ENCODE data around the gene COL5A3.

Gene COL5A3

DNA sequence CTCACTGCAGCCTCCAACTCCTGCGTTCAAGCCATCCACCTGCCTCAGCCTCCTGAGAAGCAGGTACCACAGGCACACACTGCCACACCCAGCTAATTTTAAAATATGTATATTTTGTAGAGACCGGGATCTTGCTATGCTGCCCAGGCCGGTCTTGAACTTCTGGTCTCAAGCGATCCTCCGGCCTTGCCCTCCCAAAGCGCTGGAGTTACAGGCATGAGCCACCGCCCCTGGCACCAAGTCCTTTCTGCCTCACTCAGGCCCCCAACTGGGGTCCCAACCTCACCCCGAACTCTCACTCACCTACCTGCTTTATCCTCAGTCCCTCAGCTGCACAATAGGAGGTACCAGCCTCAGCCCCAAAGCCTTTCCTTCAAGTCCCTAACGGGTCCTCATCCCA, 635 bp upstream of the COL5A3 start:
- no peak for DNase-seq (ENCODE audit: low read depth in 2 of 2)

- DNase-seq (ENCODE audit: low read depth in 2 of 2), result no peak
These were observed 535 bp downstream of the COL5A3 start for GRCh38 chr19:10009714-10010224.

DNA sequence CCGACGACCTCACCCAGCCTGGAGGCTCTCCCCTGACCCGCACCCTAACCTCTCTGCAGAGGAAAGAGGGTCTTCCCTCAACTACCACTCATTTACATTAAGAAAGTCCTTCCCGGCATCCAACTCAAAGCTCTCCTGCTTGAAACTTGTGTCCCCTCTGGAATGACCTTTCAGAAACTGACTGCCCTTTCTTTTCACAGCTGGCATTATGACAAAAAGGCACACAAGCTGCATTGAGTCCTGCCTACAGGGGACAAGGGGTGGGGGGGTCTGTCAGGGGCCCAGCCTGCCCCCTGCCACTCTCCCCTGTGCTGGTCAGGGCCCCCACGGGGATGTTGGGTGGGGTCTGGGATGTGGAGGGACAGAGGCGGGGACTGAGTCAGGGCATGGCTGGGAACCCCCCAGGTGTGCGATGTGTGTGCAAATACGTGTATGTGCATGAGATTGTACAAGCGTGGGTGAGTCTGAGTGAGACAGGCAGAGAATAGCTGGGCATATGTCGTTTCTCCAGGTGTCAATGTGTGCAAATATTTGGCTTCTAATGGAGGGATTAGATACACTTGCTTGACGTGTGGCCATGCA, 2.0 kb downstream of the COL5A3 start:
- no peak for DNase-seq (ENCODE audit: low read depth in 2 of 2)

GRCh38 chr19:10007371-10008183, 2.7 kb downstream of the COL5A3 start:
- no peak for DNase-seq (ENCODE audit: low read depth in 2 of 2)

DNA sequence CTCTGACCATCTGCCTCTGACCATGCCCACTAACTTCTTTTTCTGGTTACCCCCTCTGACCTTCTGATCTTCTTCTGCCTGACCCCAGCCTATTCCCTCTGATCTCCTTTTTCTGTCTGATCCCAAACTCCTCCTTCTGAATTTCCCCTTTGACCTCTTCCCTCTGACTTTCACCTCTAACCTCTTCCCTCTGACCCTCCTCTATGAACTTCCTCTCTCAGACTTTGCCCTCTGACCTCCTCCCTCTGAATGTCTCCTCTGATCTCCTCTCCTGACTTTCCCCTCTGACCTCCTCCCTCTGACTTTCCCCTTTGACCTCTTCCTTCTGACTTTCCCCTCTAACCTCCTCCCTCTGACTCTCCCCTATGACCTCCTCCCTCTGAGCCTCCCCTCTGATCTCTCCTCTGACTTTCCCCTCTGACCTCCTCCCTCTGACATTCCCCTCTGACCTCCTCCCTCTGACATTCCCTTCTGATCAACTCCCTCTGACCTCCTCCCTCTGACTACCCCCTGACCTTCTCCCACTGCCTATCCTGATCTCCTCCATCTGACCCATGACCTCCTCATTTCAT, 3.5 kb downstream of the COL5A3 start:
- no peak for DNase-seq (ENCODE audit: low read depth in 2 of 2)

GRCh38 chr19:10006335-10006708, 4.0 kb downstream of the COL5A3 start:
- DNase-seq (ENCODE audit: low read depth in 2 of 2), result no peak

DNA sequence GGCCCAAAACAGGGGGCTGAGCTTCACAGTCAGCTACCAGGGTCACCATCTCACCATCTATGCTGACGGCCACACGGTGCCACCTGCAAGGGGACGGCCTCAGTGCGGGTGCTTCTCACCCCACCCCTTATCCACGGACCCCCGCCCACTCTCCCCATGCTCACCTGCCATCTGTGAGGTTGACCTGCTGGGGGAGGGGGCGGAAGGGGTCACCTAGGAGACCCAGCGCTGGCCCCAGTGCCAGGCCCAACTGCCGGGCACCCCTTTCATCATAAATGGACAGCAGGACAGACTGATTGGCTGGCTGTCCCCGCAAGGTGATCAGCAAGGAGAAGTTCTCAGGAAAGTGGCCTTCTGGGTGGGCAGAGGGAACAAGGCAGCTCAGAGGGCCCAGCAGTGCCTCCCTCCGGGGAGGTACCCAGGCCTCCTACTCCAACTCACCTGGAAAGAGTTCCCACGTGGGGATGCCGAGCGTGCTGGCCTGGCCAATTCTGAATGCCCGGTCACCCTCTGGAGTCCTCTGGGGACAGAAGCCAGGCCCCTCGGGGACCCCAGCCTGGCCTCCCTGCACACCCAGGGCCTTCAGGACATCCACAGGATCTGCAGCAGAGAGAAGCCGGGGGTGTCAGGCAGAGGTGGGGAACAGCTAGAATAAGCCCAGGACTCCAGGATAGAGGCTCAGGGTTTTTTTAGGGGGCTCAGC, 4.5 kb downstream of the COL5A3 start:
- DNase-seq (ENCODE audit: low read depth in 2 of 2), result no peak

- no peak for DNase-seq (ENCODE audit: low read depth in 2 of 2)
These were observed 5.7 kb downstream of the COL5A3 start for GRCh38 chr19:10004617-10005016.

DNA sequence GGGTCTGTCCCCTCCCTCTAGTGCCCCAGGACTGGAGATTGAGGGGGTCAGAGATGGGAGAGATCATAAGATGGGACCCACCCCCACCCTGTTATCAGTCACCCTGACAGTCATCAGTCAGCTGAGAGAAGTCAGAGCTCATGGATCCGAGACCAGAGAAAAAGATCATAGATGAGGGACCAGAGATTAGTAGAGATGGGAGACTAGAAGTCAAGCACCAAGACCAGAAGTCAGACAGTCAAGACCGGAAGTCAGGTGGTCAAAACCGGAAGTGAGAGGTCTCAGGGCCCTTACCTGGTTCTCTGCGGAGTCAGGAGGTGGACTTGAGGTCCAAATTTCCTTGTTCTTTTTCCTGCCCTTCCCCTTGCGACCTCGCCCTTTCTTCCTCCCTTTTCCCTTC, 7.0 kb downstream of the COL5A3 start:
- DNase-seq (ENCODE audit: low read depth in 2 of 2), result no peak

- DNase-seq (ENCODE audit: low read depth in 2 of 2), result no peak
These were observed 8.4 kb downstream of the COL5A3 start for GRCh38 chr19:10001899-10002298.

DNA sequence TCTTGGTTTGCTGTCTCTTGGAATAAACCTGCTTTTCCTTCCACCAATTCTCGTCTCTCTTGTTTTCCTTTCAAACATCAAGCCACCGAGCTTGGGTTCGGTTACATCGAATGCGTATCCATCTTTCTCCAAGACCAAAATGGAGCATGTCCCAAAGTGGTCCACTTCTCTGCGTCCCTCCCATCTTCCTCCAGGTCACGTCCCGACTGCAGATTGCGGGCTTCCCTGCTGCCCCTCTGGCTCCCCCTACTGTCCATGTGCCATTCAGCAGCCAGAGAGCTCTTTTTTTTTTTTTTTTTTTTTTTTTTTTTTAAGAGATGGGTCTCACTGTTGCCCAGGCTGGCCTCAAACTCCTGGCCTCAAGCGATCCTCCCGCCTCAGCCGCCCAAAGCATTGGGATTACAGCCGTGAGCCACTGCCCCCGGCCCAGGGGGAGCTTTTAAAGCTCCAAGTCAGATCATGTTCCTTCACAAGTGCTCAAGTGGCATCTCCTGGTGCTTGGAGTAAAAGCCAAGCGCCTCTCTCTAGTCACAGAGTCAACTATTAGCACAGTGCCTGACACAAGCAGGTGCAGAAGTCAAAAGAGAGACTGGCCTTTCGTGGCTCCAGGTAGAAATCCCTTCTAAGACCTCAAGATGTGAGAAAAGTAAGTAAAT, 10.0 kb downstream of the COL5A3 start:
- DNase-seq (ENCODE audit: low read depth in 2 of 2), result peak; percentile 18 to 40

GRCh38 chr19:9996541-9996940, 13.8 kb downstream of the COL5A3 start:
- no peak for DNase-seq (ENCODE audit: low read depth in 2 of 2)

DNA sequence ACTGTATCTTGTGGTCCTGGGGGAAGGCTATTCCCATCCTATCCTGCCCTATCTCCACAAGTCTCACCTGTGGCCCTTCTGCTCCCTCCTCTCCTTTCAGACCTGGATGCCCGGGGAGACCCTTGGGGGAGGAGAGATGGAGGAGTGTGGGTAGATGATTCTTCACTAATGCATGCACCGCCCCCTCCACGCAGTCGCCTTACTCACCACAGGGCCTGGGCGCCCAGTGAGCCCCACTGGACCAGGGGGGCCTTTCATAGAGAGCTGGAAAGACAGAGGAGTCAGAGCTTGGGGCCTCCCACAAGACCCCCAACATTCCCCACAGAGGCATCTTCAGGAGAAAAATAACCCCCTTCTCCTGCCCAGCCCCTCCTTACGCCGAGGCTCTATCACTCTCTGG, 14.3 kb downstream of the COL5A3 start:
- DNase-seq (ENCODE audit: low read depth in 2 of 2), result no peak

DNA sequence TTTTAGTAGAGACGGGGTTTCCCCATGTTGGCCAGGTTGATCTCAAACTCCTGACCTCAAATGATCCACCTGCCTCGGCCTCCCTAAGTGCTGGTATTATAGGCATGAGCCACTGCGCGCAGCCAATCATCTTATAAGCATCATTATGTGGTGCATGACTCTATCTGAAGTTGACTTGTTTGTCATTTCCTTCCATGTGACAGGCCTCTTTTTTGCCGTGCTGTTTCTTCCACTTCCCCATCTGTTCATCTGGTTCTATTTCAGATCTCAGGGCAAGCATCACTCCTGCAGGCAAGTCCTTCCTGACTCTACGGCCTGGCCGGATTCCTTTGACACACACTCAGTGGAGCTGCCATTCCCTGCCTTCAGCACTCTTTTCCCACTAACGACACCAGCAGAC, 15.2 kb downstream of the COL5A3 start:
- DNase-seq (ENCODE audit: low read depth in 2 of 2), result no peak

- no peak for DNase-seq (ENCODE audit: low read depth in 2 of 2)
These were observed 18.7 kb downstream of the COL5A3 start for GRCh38 chr19:9991425-9992191.

DNA sequence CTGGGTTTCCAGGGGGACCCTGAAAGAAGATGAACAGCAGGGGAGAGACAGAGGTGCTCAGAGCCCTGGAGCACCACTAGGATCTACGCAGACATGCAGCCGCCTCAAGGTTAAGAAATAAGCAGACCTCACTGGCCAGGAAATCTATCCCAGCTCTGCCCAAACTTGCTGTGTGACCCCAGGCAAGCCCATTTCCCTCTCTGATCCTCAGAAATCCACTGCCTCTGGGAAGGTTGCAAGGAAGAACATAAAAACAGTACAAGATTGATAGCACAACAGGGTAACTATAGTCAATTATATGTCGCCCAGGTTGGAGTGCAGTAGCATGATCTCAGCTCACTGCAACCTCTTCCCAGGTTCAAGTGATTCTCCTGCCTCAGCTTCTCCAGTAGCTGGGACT, 20.8 kb downstream of the COL5A3 start:
- DNase-seq (ENCODE audit: low read depth in 2 of 2), result no peak

DNA sequence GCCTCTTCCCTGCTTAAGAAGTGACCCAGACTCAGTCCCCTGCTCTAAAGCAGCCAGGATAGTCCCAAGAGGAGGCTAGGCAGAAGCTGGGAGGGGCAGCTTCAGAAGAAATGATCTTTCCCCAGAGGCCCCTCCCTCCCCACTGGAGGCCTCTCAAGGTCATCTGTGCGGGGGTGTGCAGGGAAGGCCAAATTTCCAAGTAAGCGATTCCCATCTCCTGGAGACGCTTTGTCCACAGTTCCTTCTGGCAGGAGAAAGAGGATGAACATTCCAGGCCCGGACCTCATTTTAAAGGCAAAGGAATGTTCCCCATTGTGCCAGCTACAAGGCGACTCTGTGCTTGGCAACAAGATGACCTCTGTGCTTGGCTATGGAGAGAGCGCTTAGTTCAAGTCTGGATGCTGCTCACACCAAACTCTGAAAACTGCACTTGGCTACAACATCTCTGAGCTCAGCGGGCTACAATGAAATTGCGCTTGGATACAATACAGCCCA, 23.5 kb downstream of the COL5A3 start:
- no peak for DNase-seq (ENCODE audit: low read depth in 2 of 2)

DNA sequence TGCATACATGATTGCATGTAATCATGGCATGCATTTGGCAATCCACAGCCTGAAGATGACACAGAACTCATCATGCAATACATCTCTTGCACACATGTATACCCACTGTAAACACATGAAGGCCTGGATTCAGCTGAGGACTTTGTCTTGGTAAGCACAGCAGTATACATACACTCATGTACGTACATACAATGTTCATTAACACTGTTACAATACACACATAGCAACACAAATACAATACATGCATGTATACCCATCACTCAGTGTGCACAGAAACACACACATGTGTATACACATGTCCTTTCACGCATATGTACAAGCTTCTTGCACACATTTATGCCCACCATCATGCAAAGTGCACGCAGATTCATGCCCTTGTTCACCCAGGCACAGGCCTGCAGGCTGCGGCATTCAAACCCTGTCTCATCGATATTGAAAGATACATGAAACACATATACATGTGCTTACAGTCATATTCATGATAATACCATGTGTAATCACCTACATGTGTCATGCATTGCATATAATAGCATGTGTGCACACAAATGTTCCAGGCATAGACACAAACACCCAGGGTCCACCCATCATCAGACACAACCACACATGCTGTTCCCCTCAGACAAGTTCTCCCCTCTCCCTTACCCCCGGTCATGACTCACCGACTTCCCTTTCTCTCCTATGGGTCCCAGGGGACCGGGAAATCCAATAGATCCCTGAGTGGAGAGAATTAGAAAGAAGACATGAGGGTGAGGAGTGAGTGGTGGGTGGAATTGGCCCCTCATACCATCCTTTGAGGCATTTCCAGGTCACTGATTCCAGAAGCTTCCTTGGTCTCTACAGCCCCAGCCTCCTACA, 28.7 kb downstream of the COL5A3 start:
- DNase-seq (ENCODE audit: low read depth in 2 of 2), result no peak

DNA sequence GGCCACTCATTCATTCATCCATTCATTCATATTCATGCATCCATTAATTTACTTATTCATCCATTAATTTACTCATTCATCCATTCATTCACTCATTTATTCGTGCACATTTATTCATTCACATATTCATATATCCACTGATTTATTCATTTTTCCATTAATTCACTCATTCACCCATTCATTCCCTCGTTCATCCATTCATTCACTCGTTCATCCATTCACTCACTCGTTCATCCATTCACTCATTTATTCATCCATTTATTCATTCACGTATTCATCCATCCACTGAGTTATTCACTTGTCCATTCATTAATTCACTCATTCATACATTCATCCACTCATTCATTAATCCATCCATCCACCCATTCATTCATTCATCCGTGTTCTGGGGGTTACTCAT, 38.2 kb downstream of the COL5A3 start:
- no peak for DNase-seq (ENCODE audit: low read depth in 2 of 2)

Measured in stimulated activated CD8-positive, alpha-beta memory T cell treated with anti-CD3 and anti-CD28 coated beads, Interleukin-7, amount 100 ng/mL, for 1 hour (primary cell).